ENCODE data around the gene EGFL8. TPM values are rescaled to one million over a fixed set of nuclear protein-coding genes. Genes with fewer than 3 reads are reported as not detected.

The EGFL8 gene
- total and polyA plus RNA-seq, 9 of the 15 experiments (the other 6 are each of a cell fraction or from before 2014, with no cell fraction given) = 2.2 to 47.4 (median 14.2) TPM

DNA sequence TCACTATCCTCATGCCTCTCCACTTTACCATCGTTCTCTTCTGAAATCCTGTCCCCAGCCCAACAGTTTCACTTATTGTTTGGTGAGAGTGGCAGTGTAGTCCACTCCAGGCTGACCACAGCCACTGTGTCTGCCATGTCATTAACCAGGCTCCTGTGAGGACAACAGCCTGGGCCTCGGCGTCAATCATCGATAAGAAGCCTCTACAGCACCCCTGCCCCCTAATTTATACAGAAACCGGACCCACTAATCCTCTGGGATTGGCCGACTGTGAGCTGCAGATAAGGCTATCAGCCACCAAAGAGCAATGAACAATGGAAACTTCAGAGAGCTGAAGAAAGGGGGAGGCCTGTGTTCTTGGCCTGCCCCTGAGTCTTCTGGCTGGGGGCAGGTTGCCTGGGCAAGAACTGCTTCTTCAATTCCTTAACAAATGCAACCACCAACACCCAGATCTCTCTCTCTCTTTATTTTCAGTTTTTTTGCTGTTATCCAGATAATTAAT lies 3.4 kb downstream of the EGFL8 start (continued):
- TF ChIP-seq PCBP2 (IDR thresholded peaks at IDR 0.05; ENCODE audit: low read depth, low read length, poor library complexity, severe bottlenecking) = no peak
- TF ChIP-seq, protein P1, sequence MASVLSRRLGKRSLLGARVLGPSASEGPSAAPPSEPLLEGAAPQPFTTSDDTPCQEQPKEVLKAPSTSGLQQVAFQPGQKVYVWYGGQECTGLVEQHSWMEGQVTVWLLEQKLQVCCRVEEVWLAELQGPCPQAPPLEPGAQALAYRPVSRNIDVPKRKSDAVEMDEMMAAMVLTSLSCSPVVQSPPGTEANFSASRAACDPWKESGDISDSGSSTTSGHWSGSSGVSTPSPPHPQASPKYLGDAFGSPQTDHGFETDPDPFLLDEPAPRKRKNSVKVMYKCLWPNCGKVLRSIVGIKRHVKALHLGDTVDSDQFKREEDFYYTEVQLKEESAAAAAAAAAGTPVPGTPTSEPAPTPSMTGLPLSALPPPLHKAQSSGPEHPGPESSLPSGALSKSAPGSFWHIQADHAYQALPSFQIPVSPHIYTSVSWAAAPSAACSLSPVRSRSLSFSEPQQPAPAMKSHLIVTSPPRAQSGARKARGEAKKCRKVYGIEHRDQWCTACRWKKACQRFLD (CRISPR knock-in tag; IDR thresholded peaks at IDR 0.05) = peak; percentile 89
- TF ChIP-seq, protein P2, sequence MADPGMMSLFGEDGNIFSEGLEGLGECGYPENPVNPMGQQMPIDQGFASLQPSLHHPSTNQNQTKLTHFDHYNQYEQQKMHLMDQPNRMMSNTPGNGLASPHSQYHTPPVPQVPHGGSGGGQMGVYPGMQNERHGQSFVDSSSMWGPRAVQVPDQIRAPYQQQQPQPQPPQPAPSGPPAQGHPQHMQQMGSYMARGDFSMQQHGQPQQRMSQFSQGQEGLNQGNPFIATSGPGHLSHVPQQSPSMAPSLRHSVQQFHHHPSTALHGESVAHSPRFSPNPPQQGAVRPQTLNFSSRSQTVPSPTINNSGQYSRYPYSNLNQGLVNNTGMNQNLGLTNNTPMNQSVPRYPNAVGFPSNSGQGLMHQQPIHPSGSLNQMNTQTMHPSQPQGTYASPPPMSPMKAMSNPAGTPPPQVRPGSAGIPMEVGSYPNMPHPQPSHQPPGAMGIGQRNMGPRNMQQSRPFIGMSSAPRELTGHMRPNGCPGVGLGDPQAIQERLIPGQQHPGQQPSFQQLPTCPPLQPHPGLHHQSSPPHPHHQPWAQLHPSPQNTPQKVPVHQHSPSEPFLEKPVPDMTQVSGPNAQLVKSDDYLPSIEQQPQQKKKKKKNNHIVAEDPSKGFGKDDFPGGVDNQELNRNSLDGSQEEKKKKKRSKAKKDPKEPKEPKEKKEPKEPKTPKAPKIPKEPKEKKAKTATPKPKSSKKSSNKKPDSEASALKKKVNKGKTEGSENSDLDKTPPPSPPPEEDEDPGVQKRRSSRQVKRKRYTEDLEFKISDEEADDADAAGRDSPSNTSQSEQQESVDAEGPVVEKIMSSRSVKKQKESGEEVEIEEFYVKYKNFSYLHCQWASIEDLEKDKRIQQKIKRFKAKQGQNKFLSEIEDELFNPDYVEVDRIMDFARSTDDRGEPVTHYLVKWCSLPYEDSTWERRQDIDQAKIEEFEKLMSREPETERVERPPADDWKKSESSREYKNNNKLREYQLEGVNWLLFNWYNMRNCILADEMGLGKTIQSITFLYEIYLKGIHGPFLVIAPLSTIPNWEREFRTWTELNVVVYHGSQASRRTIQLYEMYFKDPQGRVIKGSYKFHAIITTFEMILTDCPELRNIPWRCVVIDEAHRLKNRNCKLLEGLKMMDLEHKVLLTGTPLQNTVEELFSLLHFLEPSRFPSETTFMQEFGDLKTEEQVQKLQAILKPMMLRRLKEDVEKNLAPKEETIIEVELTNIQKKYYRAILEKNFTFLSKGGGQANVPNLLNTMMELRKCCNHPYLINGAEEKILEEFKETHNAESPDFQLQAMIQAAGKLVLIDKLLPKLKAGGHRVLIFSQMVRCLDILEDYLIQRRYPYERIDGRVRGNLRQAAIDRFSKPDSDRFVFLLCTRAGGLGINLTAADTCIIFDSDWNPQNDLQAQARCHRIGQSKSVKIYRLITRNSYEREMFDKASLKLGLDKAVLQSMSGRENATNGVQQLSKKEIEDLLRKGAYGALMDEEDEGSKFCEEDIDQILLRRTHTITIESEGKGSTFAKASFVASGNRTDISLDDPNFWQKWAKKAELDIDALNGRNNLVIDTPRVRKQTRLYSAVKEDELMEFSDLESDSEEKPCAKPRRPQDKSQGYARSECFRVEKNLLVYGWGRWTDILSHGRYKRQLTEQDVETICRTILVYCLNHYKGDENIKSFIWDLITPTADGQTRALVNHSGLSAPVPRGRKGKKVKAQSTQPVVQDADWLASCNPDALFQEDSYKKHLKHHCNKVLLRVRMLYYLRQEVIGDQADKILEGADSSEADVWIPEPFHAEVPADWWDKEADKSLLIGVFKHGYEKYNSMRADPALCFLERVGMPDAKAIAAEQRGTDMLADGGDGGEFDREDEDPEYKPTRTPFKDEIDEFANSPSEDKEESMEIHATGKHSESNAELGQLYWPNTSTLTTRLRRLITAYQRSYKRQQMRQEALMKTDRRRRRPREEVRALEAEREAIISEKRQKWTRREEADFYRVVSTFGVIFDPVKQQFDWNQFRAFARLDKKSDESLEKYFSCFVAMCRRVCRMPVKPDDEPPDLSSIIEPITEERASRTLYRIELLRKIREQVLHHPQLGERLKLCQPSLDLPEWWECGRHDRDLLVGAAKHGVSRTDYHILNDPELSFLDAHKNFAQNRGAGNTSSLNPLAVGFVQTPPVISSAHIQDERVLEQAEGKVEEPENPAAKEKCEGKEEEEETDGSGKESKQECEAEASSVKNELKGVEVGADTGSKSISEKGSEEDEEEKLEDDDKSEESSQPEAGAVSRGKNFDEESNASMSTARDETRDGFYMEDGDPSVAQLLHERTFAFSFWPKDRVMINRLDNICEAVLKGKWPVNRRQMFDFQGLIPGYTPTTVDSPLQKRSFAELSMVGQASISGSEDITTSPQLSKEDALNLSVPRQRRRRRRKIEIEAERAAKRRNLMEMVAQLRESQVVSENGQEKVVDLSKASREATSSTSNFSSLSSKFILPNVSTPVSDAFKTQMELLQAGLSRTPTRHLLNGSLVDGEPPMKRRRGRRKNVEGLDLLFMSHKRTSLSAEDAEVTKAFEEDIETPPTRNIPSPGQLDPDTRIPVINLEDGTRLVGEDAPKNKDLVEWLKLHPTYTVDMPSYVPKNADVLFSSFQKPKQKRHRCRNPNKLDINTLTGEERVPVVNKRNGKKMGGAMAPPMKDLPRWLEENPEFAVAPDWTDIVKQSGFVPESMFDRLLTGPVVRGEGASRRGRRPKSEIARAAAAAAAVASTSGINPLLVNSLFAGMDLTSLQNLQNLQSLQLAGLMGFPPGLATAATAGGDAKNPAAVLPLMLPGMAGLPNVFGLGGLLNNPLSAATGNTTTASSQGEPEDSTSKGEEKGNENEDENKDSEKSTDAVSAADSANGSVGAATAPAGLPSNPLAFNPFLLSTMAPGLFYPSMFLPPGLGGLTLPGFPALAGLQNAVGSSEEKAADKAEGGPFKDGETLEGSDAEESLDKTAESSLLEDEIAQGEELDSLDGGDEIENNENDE (IDR thresholded peaks at IDR 0.05; ENCODE audit: low read depth, low read length) = no peak
- TF ChIP-seq DDX20 (tag; IDR thresholded peaks at IDR 0.05; ENCODE audit: low read depth) = no peak
- TF ChIP-seq, protein P3, sequence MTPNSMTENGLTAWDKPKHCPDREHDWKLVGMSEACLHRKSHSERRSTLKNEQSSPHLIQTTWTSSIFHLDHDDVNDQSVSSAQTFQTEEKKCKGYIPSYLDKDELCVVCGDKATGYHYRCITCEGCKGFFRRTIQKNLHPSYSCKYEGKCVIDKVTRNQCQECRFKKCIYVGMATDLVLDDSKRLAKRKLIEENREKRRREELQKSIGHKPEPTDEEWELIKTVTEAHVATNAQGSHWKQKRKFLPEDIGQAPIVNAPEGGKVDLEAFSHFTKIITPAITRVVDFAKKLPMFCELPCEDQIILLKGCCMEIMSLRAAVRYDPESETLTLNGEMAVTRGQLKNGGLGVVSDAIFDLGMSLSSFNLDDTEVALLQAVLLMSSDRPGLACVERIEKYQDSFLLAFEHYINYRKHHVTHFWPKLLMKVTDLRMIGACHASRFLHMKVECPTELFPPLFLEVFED (CRISPR knock-in tag; conservative IDR thresholded peaks at IDR 0.05) = peak; percentile 74; the same call in 1 of the 2 replicates
- TF ChIP-seq, protein P4, sequence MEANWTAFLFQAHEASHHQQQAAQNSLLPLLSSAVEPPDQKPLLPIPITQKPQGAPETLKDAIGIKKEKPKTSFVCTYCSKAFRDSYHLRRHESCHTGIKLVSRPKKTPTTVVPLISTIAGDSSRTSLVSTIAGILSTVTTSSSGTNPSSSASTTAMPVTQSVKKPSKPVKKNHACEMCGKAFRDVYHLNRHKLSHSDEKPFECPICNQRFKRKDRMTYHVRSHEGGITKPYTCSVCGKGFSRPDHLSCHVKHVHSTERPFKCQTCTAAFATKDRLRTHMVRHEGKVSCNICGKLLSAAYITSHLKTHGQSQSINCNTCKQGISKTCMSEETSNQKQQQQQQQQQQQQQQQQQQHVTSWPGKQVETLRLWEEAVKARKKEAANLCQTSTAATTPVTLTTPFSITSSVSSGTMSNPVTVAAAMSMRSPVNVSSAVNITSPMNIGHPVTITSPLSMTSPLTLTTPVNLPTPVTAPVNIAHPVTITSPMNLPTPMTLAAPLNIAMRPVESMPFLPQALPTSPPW (CRISPR knock-in tag; IDR thresholded peaks at IDR 0.05) = peak; percentile 92
- no peak for TF ChIP-seq POLR2G (IDR thresholded peaks at IDR 0.05; ENCODE audit: low read depth, low read length)
- no peak for TF ChIP-seq ZNF561 (CRISPR knock-in tag; conservative IDR thresholded peaks at IDR 0.05)
- peak; percentile 100 for TF ChIP-seq SOX6 (IDR thresholded peaks at IDR 0.05)
- TF ChIP-seq CBFB (CRISPR knock-in tag; IDR thresholded peaks at IDR 0.05) = no peak; the same call in 1 of the 2 replicates

All from K562 (cell line).